ENCODE results near the gene PTPRU. TPM values are rescaled to one million over a fixed set of nuclear protein-coding genes. Genes with fewer than 3 reads are reported as not detected.

PTPRU gene
- polyA plus RNA-seq, 1 of the 3 experiments (the other 2 are of a cell fraction): 3.5 TPM

- Histone ChIP-seq H3K9me3 (no peaks in the 10 kb centered on the region), H3K27ac (ENCODE audit: low read depth in 2 of 2, low read length in 1 of 2) (peak overlapping the region in 1 of 2 experiments; percentile 54; a peak in 2 of 4 replicates), H2AFZ (ENCODE audit: low read depth) (no peak overlapping the region), H3K4me2 (no peak overlapping the region), H3K9me2 (no peaks in the 10 kb centered on the region), H3K79me2 (ENCODE audit: insufficient read depth) (no peaks in the 10 kb centered on the region), H3F3A (replicated peaks; ENCODE audit: insufficient read depth) (peaks cover 3% of the 10 kb centered on the region), H3K27me3 (ENCODE audit: insufficient read depth) (no peaks in the 10 kb centered on the region), H3K4me3 (ENCODE audit: low read depth in 2 of 2, low read length in 1 of 2) (no peak overlapping the region), H3K9ac (peak overlapping the region; percentile 30; the same call in 1 of the 2 replicates), H3K4me1 (ENCODE audit: control insufficient read depth in 1 of 2, insufficient read depth in 2 of 2, low read depth in 1 of 2, low read length in 1 of 2) (peaks cover 0 to 8% of the 10 kb centered on the region in 2 experiments; a peak in 2 of 4 replicates), H3K36me3 (replicated peaks in 1 of 2; ENCODE audit: control insufficient read depth in 1 of 2, insufficient read depth in 2 of 2, low read length in 1 of 2) (peaks cover 22 to 31% of the 10 kb centered on the region in 2 experiments), H4K20me1 (ENCODE audit: insufficient read depth) (no peaks in the 10 kb centered on the region)
- TF ChIP-seq RAD21 (IDR thresholded peaks at IDR 0.05; ENCODE audit: low read length) (no peak), ELF1 (IDR thresholded peaks at IDR 0.05) (no peak), RCOR1 (IDR thresholded peaks at IDR 0.05; ENCODE audit: low read length) (no peak), YY1 (IDR thresholded peaks at IDR 0.05; ENCODE audit: low read depth) (no peak), JUND (IDR thresholded peaks at IDR 0.05) (no peak), CHD2 (IDR thresholded peaks at IDR 0.05; ENCODE audit: low read length, partially characterized antibody) (no peak), SIN3A (IDR thresholded peaks at IDR 0.05; ENCODE audit: borderline replicate concordance, low read depth, low read length) (no peak), GABPA (IDR thresholded peaks at IDR 0.05; ENCODE audit: low read depth) (no peak), NFIC (IDR thresholded peaks at IDR 0.05; ENCODE audit: borderline replicate concordance) (no peak)
- TF ChIP-seq, protein P1, sequence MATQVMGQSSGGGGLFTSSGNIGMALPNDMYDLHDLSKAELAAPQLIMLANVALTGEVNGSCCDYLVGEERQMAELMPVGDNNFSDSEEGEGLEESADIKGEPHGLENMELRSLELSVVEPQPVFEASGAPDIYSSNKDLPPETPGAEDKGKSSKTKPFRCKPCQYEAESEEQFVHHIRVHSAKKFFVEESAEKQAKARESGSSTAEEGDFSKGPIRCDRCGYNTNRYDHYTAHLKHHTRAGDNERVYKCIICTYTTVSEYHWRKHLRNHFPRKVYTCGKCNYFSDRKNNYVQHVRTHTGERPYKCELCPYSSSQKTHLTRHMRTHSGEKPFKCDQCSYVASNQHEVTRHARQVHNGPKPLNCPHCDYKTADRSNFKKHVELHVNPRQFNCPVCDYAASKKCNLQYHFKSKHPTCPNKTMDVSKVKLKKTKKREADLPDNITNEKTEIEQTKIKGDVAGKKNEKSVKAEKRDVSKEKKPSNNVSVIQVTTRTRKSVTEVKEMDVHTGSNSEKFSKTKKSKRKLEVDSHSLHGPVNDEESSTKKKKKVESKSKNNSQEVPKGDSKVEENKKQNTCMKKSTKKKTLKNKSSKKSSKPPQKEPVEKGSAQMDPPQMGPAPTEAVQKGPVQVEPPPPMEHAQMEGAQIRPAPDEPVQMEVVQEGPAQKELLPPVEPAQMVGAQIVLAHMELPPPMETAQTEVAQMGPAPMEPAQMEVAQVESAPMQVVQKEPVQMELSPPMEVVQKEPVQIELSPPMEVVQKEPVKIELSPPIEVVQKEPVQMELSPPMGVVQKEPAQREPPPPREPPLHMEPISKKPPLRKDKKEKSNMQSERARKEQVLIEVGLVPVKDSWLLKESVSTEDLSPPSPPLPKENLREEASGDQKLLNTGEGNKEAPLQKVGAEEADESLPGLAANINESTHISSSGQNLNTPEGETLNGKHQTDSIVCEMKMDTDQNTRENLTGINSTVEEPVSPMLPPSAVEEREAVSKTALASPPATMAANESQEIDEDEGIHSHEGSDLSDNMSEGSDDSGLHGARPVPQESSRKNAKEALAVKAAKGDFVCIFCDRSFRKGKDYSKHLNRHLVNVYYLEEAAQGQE (IDR thresholded peaks at IDR 0.05; ENCODE audit: low read depth, low read length): no peak
- TF ChIP-seq, protein P2, sequence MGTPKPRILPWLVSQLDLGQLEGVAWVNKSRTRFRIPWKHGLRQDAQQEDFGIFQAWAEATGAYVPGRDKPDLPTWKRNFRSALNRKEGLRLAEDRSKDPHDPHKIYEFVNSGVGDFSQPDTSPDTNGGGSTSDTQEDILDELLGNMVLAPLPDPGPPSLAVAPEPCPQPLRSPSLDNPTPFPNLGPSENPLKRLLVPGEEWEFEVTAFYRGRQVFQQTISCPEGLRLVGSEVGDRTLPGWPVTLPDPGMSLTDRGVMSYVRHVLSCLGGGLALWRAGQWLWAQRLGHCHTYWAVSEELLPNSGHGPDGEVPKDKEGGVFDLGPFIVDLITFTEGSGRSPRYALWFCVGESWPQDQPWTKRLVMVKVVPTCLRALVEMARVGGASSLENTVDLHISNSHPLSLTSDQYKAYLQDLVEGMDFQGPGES (IDR thresholded peaks at IDR 0.05; ENCODE audit: low read depth, low read length): no peak
- TF ChIP-seq, protein P3, sequence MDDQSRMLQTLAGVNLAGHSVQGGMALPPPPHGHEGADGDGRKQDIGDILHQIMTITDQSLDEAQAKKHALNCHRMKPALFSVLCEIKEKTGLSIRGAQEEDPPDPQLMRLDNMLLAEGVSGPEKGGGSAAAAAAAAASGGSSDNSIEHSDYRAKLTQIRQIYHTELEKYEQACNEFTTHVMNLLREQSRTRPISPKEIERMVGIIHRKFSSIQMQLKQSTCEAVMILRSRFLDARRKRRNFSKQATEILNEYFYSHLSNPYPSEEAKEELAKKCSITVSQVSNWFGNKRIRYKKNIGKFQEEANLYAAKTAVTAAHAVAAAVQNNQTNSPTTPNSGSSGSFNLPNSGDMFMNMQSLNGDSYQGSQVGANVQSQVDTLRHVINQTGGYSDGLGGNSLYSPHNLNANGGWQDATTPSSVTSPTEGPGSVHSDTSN (IDR thresholded peaks at IDR 0.05): no peak
- ChIA-PET POLR2A (no interaction called here), CTCF (no interaction called here)
- DNase-seq: no peak
- WGBS (ENCODE audit: low lambda C conversion rate): 69% methylated on average over 5 of the region's 5 CpGs
Observed at GRCh38 chr1:29209173-29209572, 27.1 kb upstream of the PTPRU start.

All from SK-N-SH (cell line).